ENCODE data around the gene LAMB4. TPM values are rescaled to one million over a fixed set of nuclear protein-coding genes. Genes with fewer than 3 reads are reported as not detected.

The LAMB4 gene
- total RNA-seq, 2 experiments from 2014 or later: not detected

GRCh38 chr7:107982042-107982840 lies 147.9 kb downstream of the LAMB4 start:
- H3K4me3 Mint-ChIP-seq: no peak overlapping the region
- no peaks in the 10 kb centered on the region for H3K36me3 Mint-ChIP-seq
- peaks cover 11% of the 10 kb centered on the region for H3K27me3 Mint-ChIP-seq
- ATAC-seq (ENCODE audit: low read depth) (no peak), DNase-seq (no peak)
- no peaks in the 10 kb centered on the region for H3K9me3 Mint-ChIP-seq
- H3K27ac Mint-ChIP-seq: no peak overlapping the region
- POLR2A ChIA-PET: no interaction called here
- no peaks in the 10 kb centered on the region for H3K4me1 Mint-ChIP-seq

GRCh38 chr7:107981466-107981865 lies 148.7 kb downstream of the LAMB4 start:
- no peak for ATAC-seq (ENCODE audit: low read depth)
- DNase-seq: no peak
- Mint-ChIP-seq H3K4me3 (no peak overlapping the region), H3K27ac (no peak overlapping the region), H3K4me1 (no peaks in the 10 kb centered on the region), H3K36me3 (no peaks in the 10 kb centered on the region), H3K9me3 (no peaks in the 10 kb centered on the region), H3K27me3 (peaks cover 10% of the 10 kb centered on the region)
- POLR2A ChIA-PET: no interaction called here

GRCh38 chr7:107980671-107981190 lies 149.4 kb downstream of the LAMB4 start:
- Mint-ChIP-seq H3K36me3 (no peaks in the 10 kb centered on the region), H3K9me3 (no peaks in the 10 kb centered on the region), H3K27me3 (peaks cover 5% of the 10 kb centered on the region), H3K4me3 (no peak overlapping the region), H3K4me1 (no peaks in the 10 kb centered on the region), H3K27ac (no peak overlapping the region)
- ATAC-seq (ENCODE audit: low read depth) (no peak), DNase-seq (no peak)
- POLR2A ChIA-PET: no interaction called here

GRCh38 chr7:107980171-107980570 lies 150.0 kb downstream of the LAMB4 start:
- Mint-ChIP-seq H3K36me3 (no peaks in the 10 kb centered on the region), H3K4me3 (no peak overlapping the region), H3K9me3 (no peaks in the 10 kb centered on the region), H3K27ac (no peak overlapping the region), H3K27me3 (peaks cover 4% of the 10 kb centered on the region), H3K4me1 (no peaks in the 10 kb centered on the region)
- DNase-seq (no peak), ATAC-seq (ENCODE audit: low read depth) (no peak)
- POLR2A ChIA-PET: no interaction called here

GRCh38 chr7:107978815-107979408 lies 151.2 kb downstream of the LAMB4 start:
- ATAC-seq (ENCODE audit: low read depth): no peak
- no peak overlapping the region for H3K27ac Mint-ChIP-seq
- POLR2A ChIA-PET: no interaction called here
- H3K4me1 Mint-ChIP-seq: no peaks in the 10 kb centered on the region
- no peaks in the 10 kb centered on the region for H3K9me3 Mint-ChIP-seq
- no peak overlapping the region for H3K4me3 Mint-ChIP-seq
- H3K36me3 Mint-ChIP-seq: no peaks in the 10 kb centered on the region
- DNase-seq: no peak
- H3K27me3 Mint-ChIP-seq: peaks cover 4% of the 10 kb centered on the region

GRCh38 chr7:107977048-107977447 lies 153.1 kb downstream of the LAMB4 start:
- Mint-ChIP-seq H3K27ac (no peak overlapping the region), H3K4me3 (no peak overlapping the region), H3K27me3 (peaks cover 10% of the 10 kb centered on the region), H3K36me3 (no peaks in the 10 kb centered on the region), H3K9me3 (no peaks in the 10 kb centered on the region), H3K4me1 (no peaks in the 10 kb centered on the region)
- DNase-seq (no peak), ATAC-seq (ENCODE audit: low read depth) (no peak)
- POLR2A ChIA-PET: no interaction called here

GRCh38 chr7:107976620-107977019 lies 153.5 kb downstream of the LAMB4 start:
- Mint-ChIP-seq H3K9me3 (no peaks in the 10 kb centered on the region), H3K4me3 (no peak overlapping the region), H3K4me1 (no peaks in the 10 kb centered on the region), H3K36me3 (no peaks in the 10 kb centered on the region), H3K27ac (no peak overlapping the region), H3K27me3 (peaks cover 10% of the 10 kb centered on the region)
- no peak for DNase-seq
- no peak for ATAC-seq (ENCODE audit: low read depth)
- POLR2A ChIA-PET: no interaction called here

GRCh38 chr7:107975394-107976013 lies 154.7 kb downstream of the LAMB4 start:
- DNase-seq: no peak
- no peak for ATAC-seq (ENCODE audit: low read depth)
- H3K36me3 Mint-ChIP-seq: no peaks in the 10 kb centered on the region
- no peak overlapping the region for H3K4me3 Mint-ChIP-seq
- no peaks in the 10 kb centered on the region for H3K4me1 Mint-ChIP-seq
- POLR2A ChIA-PET: no interaction called here
- H3K27ac Mint-ChIP-seq: no peak overlapping the region
- peaks cover 8% of the 10 kb centered on the region for H3K27me3 Mint-ChIP-seq
- H3K9me3 Mint-ChIP-seq: no peaks in the 10 kb centered on the region

- DNase-seq: no peak
- Mint-ChIP-seq H3K4me1 (no peaks in the 10 kb centered on the region), H3K9me3 (no peaks in the 10 kb centered on the region), H3K4me3 (no peak overlapping the region), H3K36me3 (no peaks in the 10 kb centered on the region), H3K27me3 (peaks cover 10% of the 10 kb centered on the region), H3K27ac (no peak overlapping the region)
- POLR2A ChIA-PET: no interaction called here
- ATAC-seq (ENCODE audit: low read depth): no peak
These were observed 156.3 kb downstream of the LAMB4 start for GRCh38 chr7:107973861-107974260.

Other genes starting within 250 kb of the LAMB4 start
- gene DLD, start 239.2 kb downstream of the LAMB4 start, total RNA-seq: 10 to 100 TPM; 56.3 to 56.9 TPM
- not detected for gene LAMB1, start 127.2 kb downstream of the LAMB4 start, total RNA-seq